ENCODE results near the gene KIF26B.
"Not testable (repeated sequence)": the region's sequence is repeated elsewhere in the genome, so short reads cannot be mapped to it uniquely, and the experiment has no call there.

The KIF26B gene

DNA sequence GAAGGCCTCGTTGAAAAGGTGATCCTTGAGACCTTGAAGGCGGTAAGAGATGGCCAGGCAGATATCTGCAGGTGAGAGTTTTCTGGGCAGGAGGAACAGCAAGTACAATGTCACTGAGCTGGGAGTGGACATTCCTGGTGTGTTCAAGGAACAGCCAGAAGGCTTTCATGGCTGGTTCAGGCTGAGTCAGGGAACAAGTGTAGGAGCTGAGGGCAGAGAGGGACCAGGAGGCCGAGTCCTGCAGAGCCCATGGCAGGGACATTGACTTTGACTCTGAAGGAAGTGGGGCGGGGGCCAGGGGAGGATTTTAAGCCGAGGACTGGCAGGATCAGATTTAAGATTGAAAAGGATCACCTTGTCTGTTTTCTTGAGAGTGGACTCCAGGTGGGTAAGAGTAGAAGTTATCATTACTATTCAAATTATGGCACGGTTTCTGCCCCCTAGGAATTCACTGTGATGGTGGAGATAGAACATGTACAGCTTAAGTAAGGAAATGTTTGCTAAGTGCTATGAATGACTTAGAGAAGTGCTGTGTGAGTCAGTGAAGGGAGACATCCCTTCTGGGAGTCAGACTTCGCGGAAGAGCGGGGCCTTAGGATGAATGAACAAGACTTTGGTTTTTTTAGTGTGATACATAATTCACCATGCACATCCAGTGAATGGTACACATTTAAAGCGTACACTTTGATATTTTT is 202.3 kb downstream of the KIF26B start:
- DNase-seq (ENCODE audit: low read depth in 3 of 3) = no peak

DNA sequence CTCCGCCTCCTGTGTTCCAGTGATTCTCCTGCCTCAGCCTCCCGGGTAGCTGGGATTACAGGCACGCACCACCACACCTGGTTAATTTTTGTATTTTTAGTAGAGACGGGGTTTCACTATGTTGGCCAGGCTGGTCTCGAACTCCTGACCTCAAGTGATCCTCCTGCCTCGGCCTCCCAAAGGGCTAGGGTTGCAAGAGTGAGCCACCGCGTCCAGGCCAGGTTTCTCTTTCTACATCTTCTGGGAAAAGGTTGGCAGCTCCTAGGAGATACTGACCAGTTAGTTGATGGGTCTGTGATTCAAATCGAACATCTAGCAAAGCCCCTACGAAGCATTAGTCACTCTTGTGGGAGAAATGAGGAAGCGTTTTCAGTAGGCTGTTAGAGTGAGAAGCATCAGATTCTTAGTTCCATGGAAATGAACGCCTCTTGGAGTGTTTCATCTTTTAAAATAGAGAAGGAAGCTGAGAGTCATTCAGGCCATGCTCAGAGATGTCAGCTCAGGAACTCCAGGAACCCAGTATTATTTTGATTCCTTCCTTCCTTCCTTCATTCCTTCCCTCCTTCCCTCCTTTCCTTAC is 204.4 kb downstream of the KIF26B start:
- DNase-seq (ENCODE audit: low read depth in 3 of 3) = not testable (repeated sequence)

DNA sequence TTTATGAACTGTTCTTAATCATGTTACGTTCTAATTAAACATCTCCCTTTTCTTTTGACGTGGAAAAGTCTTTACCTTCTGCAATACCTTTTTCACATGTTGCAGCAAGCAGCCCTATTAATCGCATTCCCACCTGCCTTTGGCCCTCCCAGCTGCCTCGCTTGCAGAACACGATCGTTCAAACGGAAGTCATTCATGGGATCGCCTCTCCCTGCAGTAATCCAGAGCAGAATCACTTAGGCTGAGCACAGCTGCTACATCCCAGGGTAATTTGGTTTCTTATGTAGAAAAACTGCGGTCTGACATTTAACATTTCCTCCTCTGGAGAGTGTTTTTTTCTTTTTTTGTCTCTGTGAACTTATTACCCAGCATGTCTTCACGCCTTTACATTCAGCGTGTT is 206.3 kb downstream of the KIF26B start:
- no peak for DNase-seq (ENCODE audit: low read depth in 3 of 3)

DNA sequence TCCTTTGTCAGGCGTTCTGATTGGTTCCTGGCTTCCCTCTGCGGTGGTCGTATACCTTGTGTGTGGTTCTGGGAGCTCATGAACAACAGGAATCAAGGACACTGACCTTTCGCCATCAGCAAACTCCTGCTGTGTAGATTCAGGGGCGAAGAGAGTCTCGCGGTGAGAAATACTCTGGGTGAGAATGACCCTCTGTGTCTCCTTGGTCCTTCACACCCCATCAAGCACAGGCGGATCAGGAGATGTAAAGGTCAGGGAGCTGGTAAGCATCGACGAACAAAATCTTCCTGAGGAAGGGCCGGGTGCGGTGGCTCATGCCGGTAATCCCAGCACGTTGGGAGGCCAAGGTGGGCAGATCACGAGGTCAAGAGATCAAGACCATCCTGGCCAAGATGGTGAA is 207.2 kb downstream of the KIF26B start:
- DNase-seq (ENCODE audit: low read depth in 3 of 3) = no peak

DNA sequence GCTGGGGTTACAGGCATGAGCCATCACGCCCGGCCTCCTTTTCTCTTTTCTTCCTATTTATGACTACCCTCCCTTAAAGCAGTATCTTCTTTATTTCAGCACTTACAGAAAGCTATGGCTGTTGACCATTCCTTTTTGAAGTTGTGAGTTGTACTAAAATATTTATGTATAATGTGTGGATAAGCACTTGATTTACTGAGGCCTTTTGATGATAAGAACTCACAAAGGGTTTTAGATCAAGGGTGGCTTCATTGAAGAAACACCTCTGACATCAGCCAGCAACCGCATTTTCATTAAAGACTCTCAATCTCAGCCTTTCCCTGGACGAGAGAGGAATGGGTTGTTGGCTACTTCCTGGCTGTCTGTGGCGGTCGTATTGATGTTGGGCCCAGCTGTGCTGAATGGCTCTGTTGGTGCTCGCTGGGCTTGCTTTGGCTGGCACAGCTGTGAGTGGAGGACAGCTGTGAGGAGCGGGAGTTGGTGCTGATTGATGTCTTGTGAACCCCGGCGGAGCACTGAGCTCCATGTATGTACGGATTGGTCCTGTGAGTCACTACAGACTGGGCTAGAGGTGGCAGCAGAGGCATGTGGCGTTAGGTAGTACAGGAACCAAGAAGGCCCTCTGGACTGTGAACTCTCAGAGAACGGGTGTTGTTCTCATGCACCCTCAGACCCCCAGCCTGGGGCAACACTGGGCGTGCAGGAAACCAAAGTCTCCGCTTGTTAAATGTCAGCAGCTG is 208.8 kb downstream of the KIF26B start:
- no peak for DNase-seq (ENCODE audit: low read depth in 3 of 3)

DNA sequence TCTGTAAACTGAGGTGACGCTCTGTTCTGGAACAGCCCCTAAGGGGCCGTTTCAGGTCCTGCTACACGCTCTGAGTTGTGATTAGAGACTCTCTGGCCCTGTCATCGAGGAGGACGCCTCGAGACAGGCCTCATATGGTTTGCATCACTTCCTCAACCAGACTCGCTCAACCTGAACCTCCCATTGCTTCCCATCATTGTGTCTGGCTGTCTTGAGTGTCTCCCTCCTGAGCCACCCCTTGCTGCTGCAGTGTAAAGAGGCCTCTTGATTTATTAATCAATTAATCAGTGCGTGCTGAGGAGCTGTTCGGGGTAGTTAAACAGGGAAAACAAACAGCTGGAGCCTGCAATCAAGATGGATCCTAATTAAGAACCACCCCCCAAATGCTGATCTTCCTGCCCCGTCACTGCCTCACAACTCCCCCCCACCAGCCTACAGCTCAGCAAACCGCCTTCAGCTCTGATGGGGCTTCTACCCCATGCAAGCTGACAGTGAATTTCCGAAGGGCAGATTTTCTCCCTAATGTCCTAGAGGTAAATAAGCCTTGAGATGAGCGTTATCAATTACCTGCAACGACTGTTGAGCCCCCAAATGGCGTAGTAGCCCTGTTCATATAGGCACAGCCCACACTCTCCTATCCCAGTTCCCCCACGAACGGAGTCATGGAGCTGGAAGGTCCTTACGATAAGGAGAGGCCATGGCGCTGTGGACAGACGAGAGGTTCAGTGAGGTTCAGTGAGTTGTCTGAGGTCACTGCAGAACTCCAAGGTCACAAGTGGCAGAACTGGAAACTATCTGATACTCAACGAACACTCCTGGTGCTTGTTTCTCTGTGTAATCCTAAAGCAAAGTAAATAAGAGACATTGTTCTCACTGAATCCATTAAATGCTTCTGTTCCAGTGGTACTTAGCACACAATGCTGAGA is 210.6 kb downstream of the KIF26B start:
- DNase-seq (ENCODE audit: low read depth in 3 of 3) = no peak

DNA sequence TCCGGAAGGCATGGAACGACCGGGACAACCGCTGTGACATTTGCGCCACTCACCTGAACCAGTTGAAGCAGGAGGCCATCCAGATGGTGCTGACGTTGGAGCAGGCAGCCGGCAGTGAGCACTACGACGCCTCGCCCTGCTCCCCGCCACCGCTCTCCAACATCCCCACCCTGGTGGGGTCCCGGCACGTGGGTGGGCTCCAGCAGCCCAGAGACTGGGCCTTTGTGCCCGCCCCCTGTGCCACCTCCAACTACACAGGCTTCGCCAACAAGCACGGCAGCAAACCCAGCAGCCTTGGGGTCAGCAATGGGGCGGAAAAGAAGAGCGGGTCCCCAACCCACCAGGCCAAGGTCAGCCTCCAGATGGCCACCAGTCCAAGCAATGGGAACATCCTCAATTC is 212.1 kb downstream of the KIF26B start:
- DNase-seq (ENCODE audit: low read depth in 3 of 3) = no peak

DNA sequence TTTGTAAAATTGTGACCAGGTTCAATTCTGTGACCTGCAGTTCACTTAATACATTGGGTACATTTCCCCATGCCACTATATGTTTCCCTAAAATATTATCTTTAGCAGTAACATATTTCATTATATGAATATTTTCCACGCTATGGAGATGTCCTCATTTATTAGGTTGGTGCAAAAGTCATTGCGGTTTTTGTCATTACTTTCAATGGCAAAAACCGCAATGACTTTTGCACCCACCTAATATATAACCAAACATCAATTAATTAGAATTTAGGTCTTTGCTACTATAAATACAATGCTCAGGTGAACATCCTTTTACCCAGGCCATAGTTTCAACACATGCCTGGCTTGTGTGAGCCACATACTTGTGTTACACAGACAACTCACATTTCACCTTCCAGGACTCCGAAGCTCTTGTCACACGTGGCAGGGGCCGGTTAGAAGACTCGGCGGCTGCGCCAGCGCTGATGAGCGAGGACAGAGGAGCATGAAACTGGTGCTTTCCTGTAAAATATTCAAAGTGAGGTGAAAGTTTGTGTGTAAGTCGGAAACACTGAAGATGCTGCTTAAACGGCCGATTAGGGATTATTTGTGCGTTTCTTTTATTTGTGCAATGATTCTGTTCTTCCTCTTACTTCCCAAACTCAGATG is 215.5 kb downstream of the KIF26B start:
- DNase-seq (ENCODE audit: low read depth in 3 of 3) = no peak

DNA sequence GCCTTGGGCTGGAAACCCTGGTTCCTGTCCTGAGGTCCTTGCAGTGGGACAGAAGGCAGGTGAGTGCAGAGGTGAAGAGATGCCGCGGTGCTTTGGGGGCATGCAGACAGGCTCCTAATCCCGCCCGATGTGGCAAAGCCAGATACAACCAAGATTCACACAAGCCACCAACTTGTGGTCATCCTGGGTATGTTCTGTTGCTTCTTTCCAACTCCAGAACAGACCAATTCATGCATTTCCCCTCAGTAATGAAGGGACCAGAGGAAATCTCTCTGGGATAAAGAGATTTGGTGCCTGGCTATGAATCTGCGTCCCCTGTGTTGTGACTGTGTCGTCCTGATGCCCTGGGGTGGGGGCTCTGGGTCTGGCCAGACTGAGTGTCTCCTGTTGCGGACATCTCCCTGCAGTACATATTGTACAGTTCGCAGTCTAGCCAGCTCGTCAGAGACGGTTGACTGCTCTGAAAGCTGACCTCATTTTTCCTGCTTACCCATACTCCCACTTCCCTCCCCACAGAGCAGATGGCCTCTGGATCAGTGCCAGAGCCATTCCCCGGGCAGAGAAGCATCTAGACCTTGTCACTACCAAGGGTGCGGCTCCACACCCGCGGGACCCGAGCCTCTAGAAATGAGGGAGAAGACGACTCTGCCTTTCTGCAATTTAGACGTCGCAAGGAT is 216.3 kb downstream of the KIF26B start:
- DNase-seq (ENCODE audit: low read depth in 3 of 3) = no peak

DNA sequence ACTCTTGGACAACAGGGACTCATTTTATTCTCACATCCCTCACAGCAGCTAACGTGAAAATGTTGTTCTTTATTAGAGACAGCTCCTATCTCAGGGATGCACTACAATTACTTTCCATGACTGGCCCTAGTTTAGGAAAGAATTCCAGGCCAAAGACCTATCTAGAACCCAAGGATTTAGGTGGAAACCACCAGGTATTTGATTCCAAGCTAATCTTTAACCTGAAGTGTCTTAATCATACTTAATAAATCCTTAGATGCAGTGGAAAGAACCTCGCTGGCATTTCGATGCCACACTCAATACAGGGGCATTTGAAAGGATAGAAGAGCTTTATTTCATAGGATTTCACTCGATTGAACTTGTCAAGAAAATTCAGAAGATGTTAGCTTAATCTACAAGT is 218.3 kb downstream of the KIF26B start:
- no peak for DNase-seq (ENCODE audit: low read depth in 3 of 3)

DNA sequence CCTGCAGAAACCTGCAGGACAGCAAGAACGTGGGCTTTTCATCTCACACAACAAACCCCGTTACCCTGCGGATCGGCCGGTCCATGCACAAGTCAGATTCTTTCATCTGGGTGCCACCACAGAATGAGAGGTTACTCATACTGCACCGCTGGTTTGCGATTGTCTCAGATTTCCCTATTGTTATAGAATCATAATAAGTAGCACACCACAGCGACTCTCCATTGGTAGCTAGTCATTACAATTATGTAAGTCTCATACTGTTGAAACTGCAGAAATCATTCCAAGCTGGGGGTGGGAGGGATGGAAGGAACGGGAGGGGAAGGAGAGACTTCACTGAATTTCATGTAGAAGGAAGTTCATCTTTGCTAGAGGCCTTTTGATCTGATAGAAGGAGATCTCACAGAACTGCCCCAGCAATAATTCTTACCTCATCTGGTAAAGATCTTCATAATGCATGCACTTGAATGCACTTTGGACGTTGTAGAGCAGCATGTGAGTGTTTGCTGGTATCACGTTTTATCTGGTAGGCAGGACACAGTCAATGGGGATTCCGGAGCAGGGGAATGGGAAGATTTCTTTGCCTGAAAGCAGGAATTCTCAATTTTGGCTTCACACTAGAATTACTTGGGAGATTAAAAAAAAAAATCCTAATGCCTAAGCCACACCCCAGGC is 221.1 kb downstream of the KIF26B start:
- DNase-seq (ENCODE audit: low read depth in 3 of 3) = no peak

DNA sequence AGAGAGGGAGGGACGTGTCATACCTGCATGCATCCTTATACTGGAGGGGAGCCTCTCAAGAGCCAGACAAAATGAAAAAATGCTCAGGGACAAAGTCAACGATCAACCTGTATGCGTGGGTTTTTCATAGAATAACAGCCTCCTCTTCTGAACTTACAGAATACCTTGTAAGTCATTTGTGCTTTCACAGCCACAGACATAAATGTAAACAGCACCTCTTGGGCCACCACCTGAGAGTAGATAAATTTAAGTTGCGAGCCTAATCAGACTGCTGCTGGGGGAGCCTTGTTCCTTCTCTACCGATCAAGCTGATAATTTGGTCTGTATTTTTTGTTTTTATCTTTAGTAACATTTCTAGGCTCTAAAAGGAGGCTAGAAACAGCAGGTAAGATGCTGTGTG is 223.1 kb downstream of the KIF26B start:
- no peak for DNase-seq (ENCODE audit: low read depth in 3 of 3)

DNA sequence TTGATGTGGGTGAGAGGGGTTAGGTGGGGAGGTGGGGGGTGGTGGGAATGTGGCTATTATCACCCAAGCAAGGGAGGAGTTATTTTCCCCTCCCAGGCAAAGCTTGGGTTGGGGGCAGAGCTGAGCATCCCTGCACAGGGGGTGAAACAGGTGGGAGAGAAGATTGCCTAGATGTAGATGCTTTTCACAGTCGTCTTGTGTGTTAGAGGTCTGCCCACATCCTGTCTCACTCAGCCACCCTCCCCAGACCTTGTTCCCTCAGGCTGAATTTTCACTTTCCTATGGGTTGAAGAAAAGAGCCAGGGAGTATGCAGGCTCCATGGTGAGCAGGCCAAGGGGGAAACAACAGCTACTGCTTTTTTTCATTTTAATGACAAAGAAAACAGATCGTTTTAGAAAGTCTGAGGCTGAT is 223.5 kb downstream of the KIF26B start:
- DNase-seq (ENCODE audit: low read depth in 3 of 3) = no peak

DNA sequence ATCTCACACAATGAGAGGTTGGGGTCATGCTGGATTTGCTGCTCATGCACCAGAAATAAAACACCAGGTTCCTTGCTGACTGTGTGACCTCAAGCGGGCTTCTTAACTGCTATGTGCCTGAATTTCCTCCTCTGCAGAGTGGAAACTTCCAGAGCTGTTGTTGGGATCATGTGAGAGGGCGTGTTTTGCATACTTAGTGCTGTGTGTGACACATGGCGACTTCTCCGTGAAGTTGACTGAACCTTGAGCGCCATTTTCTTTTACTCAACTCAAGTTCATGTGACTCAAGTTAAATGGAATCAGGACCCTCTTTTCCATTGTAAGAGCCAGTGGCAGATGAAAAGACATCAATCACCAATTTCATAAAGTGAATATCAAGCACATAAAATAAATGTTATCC is 224.0 kb downstream of the KIF26B start:
- DNase-seq (ENCODE audit: low read depth in 3 of 3) = no peak

DNA sequence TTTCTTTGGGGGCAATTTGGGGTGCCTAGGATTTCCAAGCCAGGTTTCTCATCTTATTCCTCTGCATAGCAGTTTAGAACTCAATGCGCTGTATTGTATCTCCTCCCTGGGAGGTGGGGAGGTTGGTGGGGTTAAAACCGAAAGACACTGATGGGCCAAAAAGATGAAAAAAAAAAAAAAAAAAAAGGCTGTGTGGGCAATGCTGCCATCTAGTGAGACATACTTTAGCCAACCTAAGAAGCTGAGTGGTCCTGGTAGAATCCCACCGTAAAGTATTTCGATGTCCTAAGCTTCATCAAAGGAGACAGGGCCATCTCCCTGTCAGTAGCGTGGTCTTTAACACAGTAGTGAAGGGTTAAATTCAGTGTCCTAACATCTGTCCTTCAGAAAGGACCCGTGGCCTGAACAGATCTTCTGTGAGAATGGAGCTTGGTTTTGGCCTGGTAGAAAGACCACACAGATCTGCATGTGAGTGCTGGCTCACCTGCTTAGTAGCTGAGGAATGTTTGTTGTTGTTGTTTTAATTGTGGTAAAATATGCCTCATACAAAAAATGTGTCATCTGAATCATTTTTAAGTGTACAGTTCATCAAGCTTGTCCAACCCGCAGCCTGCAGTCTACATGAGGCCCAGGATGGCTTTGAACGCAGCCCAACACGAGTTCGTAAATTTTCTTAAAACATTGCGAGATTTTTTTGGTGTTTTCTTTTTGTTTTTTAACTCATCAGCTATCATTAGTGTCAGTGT is 226.2 kb downstream of the KIF26B start:
- DNase-seq (ENCODE audit: low read depth in 3 of 3) = no peak

DNA sequence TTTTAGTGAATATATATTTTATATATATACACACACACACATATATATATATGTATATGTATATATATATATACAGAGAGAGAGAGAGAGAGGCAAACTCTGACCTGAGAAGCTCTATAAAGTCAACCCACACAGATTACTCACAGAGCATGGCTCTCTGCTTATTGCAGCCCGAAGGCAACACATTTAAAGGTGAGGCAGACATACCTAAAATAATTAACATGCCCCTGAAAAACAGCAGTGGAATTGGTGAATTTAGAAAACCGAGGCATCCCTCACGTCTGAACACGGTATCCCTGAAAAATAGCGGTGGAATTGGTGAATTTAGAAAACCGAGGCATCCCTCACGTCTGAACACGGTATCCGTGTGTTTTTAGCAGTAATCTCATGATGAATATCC is 228.2 kb downstream of the KIF26B start:
- DNase-seq (ENCODE audit: low read depth in 3 of 3) = no peak

DNA sequence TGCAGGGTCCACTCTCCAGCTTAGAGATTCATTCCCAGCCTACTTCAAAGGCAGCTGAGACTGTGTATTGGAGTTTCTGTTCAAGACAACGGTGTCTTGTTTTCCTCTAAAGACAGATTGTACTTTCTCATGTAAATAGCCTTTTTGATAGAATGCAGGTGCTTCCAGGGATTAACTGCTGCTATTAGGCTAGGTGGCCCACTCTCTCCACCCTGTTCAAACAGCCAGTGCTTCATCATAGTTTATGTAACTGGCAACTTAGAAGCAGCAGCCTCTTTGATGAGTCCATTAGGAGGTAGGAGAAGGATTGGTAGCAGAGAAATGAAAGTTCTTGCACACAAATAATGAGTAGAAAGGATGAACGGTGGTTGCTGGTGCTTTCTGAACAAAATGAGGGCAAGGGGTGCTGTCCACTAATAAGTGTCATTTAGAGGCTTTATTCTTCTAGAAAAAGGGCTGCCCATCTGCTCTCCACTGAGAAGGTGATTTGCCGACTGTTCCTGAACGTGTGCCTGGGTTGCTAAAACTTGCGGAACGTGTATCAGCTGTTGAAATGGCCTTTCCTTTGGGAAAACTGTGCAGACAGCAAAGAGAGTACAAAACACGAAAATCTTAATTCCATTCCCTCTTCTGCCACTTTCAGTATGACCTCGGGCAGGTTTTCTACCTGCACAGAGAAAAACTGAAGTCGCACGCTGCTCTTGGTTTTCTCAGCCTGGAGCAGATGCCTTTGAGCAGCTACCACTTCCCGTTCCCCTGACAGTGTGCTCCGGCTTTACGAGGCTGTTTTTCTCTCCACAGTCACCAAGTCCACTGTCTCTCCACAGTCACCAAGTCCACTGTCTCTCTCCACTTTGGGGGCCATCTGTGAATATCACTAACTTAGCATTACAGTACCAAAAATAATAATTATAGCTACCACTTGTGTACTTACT is 228.9 kb downstream of the KIF26B start:
- DNase-seq (ENCODE audit: low read depth in 3 of 3) = no peak

DNA sequence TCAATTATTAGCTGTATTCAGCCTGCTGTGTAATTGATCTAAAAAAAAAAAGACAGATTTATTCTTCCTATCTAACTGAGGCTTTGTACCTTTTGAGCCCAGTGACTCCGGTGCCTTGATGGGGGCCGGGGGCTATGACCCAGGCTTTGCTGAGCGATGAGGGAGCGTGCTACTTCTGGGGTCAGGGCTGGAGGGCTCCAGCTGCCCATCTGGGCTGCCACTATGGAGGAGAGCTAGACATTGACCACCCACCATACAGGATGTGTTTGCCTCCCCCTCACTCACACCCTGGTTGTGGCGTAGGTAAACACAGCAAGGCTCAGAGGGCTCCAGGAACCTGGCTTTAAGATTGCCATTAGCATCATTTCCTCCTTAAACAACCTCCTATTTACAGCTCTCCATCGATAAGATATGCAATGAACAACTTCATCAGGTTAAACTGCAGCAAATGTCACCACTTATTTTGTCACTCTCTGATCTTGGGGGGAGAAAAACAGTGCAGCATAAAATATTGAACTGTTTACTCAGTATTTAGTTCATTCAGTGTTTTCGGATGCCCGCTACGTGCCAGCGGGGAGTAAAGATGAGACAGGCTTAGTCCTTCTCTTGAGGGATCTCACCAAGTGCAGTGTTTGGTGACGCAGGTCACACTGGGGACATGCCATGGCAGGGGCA is 231.6 kb downstream of the KIF26B start:
- no peak for DNase-seq (ENCODE audit: low read depth in 3 of 3)

Measured in stimulated activated CD4-positive, alpha-beta T cell treated with anti-CD3 and anti-CD28 coated beads, TNF-alpha, amount 100 ng/mL, for 48 hours (primary cell).